Tibial nerve (tissue), 4 donors: ENCODE measurements around the gene SLC25A39.

Experiments used
- EP300 ChIP-seq, 2 donors: sonication (generic); formaldehyde crosslinking; IDR thresholded peaks; one replicate each; pipeline ENCODE4 v1.6.1; 2017; ENCODE audit warnings: antibody characterized with exemption in 2 of 2, mild to moderate bottlenecking in 1 of 2
- POLR2A ChIP-seq, 2 donors: fragments of 450-650 bp; IDR thresholded peaks; one replicate each; pipeline ENCODE4 v1.6.1; 2017; ENCODE audit warnings: antibody characterized with exemption in 2 of 2, mild to moderate bottlenecking in 2 of 2, moderate library complexity in 2 of 2
- TF ChIP-seq, protein P1 (sequence below), 5 experiments: fragments of 200-600 bp in 3 of 5; fragments of 450-650 bp in 2 of 5; sonication (generic) in 3 of 5; IDR thresholded peaks; one replicate each; pipeline ENCODE4 v1.5.1; 2016 to 2019; ENCODE audit warnings: antibody characterized with exemption in 5 of 5, mild to moderate bottlenecking in 3 of 5, moderate library complexity in 2 of 5

DNA sequence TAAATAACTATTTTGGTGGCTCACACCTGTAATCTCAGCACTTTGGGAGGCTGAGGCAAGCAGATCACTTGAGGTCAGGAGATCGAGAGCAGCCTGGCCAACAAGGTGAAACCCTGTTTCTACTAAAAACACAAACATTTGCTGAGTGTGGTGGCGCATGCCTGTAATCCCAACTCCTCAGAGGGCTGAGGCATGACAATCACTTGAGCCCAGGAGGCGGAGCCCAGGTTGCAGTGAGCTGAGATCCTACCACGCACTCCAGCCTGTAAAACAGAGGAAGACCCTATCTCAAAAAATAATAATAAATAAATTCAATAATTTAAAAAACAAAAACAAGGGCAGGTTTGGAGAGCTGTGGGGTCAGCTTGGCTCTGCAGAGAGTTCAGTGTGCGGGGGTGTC lies 51.0 kb downstream of the SLC25A39 start:
- TF ChIP-seq, protein P1, sequence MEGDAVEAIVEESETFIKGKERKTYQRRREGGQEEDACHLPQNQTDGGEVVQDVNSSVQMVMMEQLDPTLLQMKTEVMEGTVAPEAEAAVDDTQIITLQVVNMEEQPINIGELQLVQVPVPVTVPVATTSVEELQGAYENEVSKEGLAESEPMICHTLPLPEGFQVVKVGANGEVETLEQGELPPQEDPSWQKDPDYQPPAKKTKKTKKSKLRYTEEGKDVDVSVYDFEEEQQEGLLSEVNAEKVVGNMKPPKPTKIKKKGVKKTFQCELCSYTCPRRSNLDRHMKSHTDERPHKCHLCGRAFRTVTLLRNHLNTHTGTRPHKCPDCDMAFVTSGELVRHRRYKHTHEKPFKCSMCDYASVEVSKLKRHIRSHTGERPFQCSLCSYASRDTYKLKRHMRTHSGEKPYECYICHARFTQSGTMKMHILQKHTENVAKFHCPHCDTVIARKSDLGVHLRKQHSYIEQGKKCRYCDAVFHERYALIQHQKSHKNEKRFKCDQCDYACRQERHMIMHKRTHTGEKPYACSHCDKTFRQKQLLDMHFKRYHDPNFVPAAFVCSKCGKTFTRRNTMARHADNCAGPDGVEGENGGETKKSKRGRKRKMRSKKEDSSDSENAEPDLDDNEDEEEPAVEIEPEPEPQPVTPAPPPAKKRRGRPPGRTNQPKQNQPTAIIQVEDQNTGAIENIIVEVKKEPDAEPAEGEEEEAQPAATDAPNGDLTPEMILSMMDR (IDR thresholded peaks at IDR 0.05) = no peak
- TF ChIP-seq POLR2A (IDR thresholded peaks at IDR 0.05) (no peak), EP300 (IDR thresholded peaks at IDR 0.05) (no peak)
